ENCODE data around the gene STPG3.
"Not testable (repeated sequence)": the region's sequence is repeated elsewhere in the genome, so short reads cannot be mapped to it uniquely, and the experiment has no call there.

STPG3 gene

GRCh38 chr9:137244486-137245449 is 6.3 kb upstream of the STPG3 start:
- no peak for DNase-seq (ENCODE audit: low read depth, low spot score)

GRCh38 chr9:137245450-137246421 is 5.3 kb upstream of the STPG3 start:
- DNase-seq (ENCODE audit: low read depth, low spot score): no peak

GRCh38 chr9:137247135-137247915 is 3.8 kb upstream of the STPG3 start:
- no peak for DNase-seq (ENCODE audit: low read depth, low spot score)

DNA sequence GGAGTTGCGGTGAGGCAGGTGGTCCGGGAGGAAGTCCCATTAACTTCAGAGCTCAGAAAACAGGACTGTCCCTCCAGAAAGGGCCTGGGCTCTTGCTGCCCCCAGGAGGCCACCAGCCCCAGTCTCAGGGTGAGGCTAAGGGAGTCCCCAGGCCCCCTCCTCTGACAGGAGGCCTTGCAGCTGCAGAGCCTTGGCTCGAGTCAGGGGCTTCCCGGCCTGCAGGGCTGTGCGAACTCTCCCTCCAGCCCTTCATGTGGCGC is 3.2 kb upstream of the STPG3 start:
- no peak for DNase-seq (ENCODE audit: low read depth, low spot score)

GRCh38 chr9:137250329-137251193 is 525 bp upstream of the STPG3 start:
- DNase-seq (ENCODE audit: low read depth, low spot score): no peak

- DNase-seq (ENCODE audit: low read depth, low spot score): no peak
Observed at GRCh38 chr9:137251490-137252268, 593 bp downstream of the STPG3 start.

- no peak for DNase-seq (ENCODE audit: low read depth, low spot score)
Observed at GRCh38 chr9:137252555-137253506, 1.7 kb downstream of the STPG3 start.

DNA sequence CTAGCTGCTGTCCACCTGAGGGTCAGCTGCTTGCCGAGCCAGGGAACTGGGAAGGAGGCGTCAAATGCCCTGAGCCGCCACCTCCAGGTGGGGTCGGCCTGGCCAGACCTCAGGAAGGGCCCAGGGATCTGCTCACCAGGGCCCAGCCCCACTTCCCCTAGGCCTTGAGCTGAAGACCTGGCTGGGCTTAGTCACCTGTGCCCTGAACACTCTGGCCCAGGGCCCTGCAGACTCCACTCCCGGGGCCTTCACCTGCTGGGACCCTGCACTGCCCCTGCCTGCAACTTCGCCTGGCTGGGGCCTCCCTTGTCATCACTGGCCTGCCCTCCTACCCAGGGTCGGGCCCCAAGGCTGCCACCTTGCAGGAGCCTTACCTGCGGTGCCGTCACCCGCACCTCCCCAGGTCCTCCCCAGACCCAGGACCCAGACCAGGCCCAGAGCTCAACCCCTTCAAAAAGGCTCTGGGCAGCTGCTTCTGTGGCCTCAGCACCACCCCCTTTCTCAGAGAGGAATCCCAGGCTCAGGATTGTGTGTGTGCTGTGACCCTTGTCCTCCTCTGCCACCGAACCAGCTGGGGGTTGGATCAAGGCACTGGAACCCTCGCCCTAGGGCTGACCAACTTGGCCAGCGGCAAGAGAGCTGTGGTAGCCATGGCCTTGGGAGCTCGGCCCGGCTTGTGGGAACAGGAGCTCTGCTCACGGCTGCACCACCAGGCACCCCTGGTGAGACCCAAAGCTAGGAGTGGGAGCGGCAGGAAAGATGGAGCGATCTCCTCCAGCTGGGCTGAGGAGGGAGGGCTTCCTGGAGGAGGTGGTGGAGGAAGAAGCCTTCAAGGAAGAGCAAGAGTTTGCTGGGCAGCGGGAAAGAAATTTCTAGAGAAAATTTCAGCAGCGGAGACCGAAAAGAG is 2.9 kb downstream of the STPG3 start:
- no peak for DNase-seq (ENCODE audit: low read depth, low spot score)

- DNase-seq (ENCODE audit: low read depth, low spot score): no peak
Observed at GRCh38 chr9:137254624-137255447, 3.8 kb downstream of the STPG3 start, which contains the start of gene NELFB. Gene NELFB (plus strand): TSS chr9:137255327.

- DNase-seq (ENCODE audit: low read depth, low spot score): no peak
Observed at GRCh38 chr9:137255448-137256114, 4.5 kb downstream of the STPG3 start.

- DNase-seq (ENCODE audit: low read depth, low spot score): no peak
Observed at GRCh38 chr9:137256362-137256761, 5.3 kb downstream of the STPG3 start.

GRCh38 chr9:137256856-137257255 is 5.8 kb downstream of the STPG3 start:
- DNase-seq (ENCODE audit: low read depth, low spot score): no peak

- not testable (repeated sequence) for DNase-seq (ENCODE audit: low read depth, low spot score)
Observed at GRCh38 chr9:137262173-137262908, 11.3 kb downstream of the STPG3 start.

- DNase-seq (ENCODE audit: low read depth, low spot score): no peak
Observed at GRCh38 chr9:137262909-137263285, 11.8 kb downstream of the STPG3 start.

- no peak for DNase-seq (ENCODE audit: low read depth, low spot score)
Observed at GRCh38 chr9:137263506-137263905, 12.4 kb downstream of the STPG3 start.

DNA sequence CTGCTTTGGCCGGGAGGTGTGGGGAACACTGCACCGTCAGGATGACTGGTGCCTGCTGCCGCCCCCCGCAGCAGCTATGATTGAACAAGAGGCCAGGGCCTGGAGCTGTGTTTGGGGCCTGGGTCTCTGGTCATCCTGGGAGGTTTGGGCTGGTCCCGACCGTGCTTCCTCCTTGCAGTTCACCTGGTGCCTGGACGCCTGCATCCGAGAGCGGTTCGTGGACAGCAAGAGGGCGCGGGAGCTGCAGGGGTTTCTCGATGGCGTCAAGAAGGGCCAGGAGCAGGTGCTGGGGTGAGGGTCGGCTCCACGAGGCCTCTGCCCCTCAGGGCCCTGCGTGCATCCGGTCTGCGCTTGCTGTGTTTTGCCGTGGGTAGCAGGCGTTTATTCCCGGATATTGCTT is 13.0 kb downstream of the STPG3 start:
- no peak for DNase-seq (ENCODE audit: low read depth, low spot score)
